Parathyroid adenoma (tissue), 2 donors: ENCODE results near the gene RETREG3.
A peak's percentile ranks its signal among the peaks of the same experiment; 100 is the strongest.

Source experiments
- H2AFZ ChIP-seq: fragments of 300-600 bp; sonication (generic); one replicate; pipeline ENCODE4 v1.7.0; 2017; ENCODE audit warnings: antibody characterized with exemption, mild to moderate bottlenecking
- H3K27ac ChIP-seq: fragments of 300-600 bp; sonication (generic); one replicate; pipeline ENCODE4 v1.7.0; 2017
- H3K27me3 ChIP-seq: fragments of 300-600 bp; sonication (generic); one replicate; pipeline ENCODE4 v1.7.0; 2017; ENCODE audit warnings: low read length; ENCODE audit not compliant: control insufficient read depth, insufficient read depth
- H3K36me3 ChIP-seq: fragments of 300-600 bp; sonication (generic); one replicate; pipeline ENCODE4 v1.7.0; 2017; ENCODE audit warnings: low read length; ENCODE audit not compliant: control insufficient read depth, insufficient read depth
- H3K4me1 ChIP-seq: fragments of 300-600 bp; sonication (generic); one replicate; pipeline ENCODE4 v1.7.0; 2017; ENCODE audit warnings: control low read depth
- H3K4me2 ChIP-seq: fragments of 300-600 bp; sonication (generic); one replicate; pipeline ENCODE4 v1.7.0; 2017; ENCODE audit warnings: low read length
- H3K4me3 ChIP-seq: fragments of 300-600 bp; sonication (generic); one replicate; pipeline ENCODE4 v1.7.0; 2017; ENCODE audit warnings: low read depth, low read length
- H3K79me2 ChIP-seq: fragments of 300-600 bp; sonication (generic); one replicate; pipeline ENCODE4 v1.7.0; 2017; ENCODE audit warnings: control low read depth
- H3K9ac ChIP-seq: fragments of 300-600 bp; sonication (generic); one replicate; pipeline ENCODE4 v1.7.0; 2017; ENCODE audit warnings: mild to moderate bottlenecking
- H3K9me3 ChIP-seq: fragments of 300-600 bp; sonication (generic); one replicate; pipeline ENCODE4 v1.7.0; 2017; ENCODE audit warnings: low read length; ENCODE audit not compliant: control insufficient read depth
- CTCF ChIP-seq: fragments of 300-600 bp; sonication (generic); IDR thresholded peaks from one replicate; pipeline ENCODE4 v1.7.0; 2017; ENCODE audit warnings: antibody characterized with exemption, mild to moderate bottlenecking
- donor health status: primary hyperparathyroidism.

The RETREG3 gene

GRCh38 chr17:42609182-42609813 is at the start of gene RETREG3, which contains the start of gene TUBG1:
Gene RETREG3, minus strand, starts transcription at chr17:42609374. Its CDS starts 50 bp downstream, at chr17:42609324.
Gene TUBG1, plus strand, starts transcription at chr17:42609683. Its CDS starts 55 bp downstream, at chr17:42609738.
- peak; percentile 34 for TF ChIP-seq CTCF
- H3K9me3 ChIP-seq: no peaks in the 10 kb centered on the region
- no peaks in the 10 kb centered on the region for H3K36me3 ChIP-seq
- H3K79me2 ChIP-seq: peaks cover 25% of the 10 kb centered on the region
- peak within 1 kb of the TSS; percentile 97 for H3K4me2 ChIP-seq
- H3K27me3 ChIP-seq: no peaks in the 10 kb centered on the region
- H3K4me3 ChIP-seq: peak within 1 kb of the TSS; percentile 98
- peak within 1 kb of the TSS; percentile 55 for H3K9ac ChIP-seq
- peak within 1 kb of the TSS; percentile 81 for H3K27ac ChIP-seq
- H3K4me1 ChIP-seq: peaks cover 3% of the 10 kb centered on the region
- peak within 1 kb of the TSS; percentile 90 for H2AFZ ChIP-seq

- Histone ChIP-seq H3K4me1 (no peaks in the 10 kb centered on the region), H3K36me3 (no peaks in the 10 kb centered on the region), H3K79me2 (no peaks in the 10 kb centered on the region), H3K4me2 (no peak overlapping the region), H3K27me3 (no peaks in the 10 kb centered on the region), H3K4me3 (no peak overlapping the region), H2AFZ (no peak overlapping the region), H3K27ac (no peak overlapping the region), H3K9ac (no peak overlapping the region), H3K9me3 (no peaks in the 10 kb centered on the region)
- no peak for TF ChIP-seq CTCF
Observed at GRCh38 chr17:42657824-42658588, 48.8 kb upstream of the RETREG3 start.

- TF ChIP-seq CTCF: no peak
Observed at GRCh38 chr17:42655528-42655927, 46.4 kb upstream of the RETREG3 start.

GRCh38 chr17:42653179-42654124 is 44.3 kb upstream of the RETREG3 start:
- Histone ChIP-seq H3K27me3 (no peaks in the 10 kb centered on the region), H3K27ac (peak overlapping the region; percentile 1), H3K79me2 (no peaks in the 10 kb centered on the region), H3K9ac (no peak overlapping the region), H3K4me3 (peak overlapping the region; percentile 37), H3K36me3 (no peaks in the 10 kb centered on the region), H3K9me3 (no peaks in the 10 kb centered on the region), H3K4me2 (peak overlapping the region; percentile 80), H3K4me1 (no peaks in the 10 kb centered on the region), H2AFZ (peak overlapping the region; percentile 60)
- TF ChIP-seq CTCF: no peak

More at GRCh38 chr17:42655528-42655927, 46.4 kb upstream of the RETREG3 start:
- H3K27ac ChIP-seq: no peak overlapping the region
- no peaks in the 10 kb centered on the region for H3K4me1 ChIP-seq
- no peak overlapping the region for H3K4me2 ChIP-seq
- no peak overlapping the region for H3K4me3 ChIP-seq
- no peaks in the 10 kb centered on the region for H3K79me2 ChIP-seq
- H2AFZ ChIP-seq: no peak overlapping the region
- H3K36me3 ChIP-seq: no peaks in the 10 kb centered on the region
- no peaks in the 10 kb centered on the region for H3K9me3 ChIP-seq
- H3K9ac ChIP-seq: no peak overlapping the region
- H3K27me3 ChIP-seq: no peaks in the 10 kb centered on the region
